Brain microvascular endothelial cell (primary cell): ENCODE data around the gene ZFHX3.

Experiments used
- DNase-seq: peaks from one replicate; pipeline ENCODE4 v3.0.0-alpha.2; 2020
- H3K27ac ChIP-seq: fragments of 250-450 bp; sonication (Bioruptor Pico); 2 replicates; pipeline ENCODE4 v1.5.1; 2020; ENCODE audit warnings: mild to moderate bottlenecking, moderate library complexity
- H3K27me3 ChIP-seq: fragments of 250-450 bp; sonication (Bioruptor Pico); replicated peaks from 2 replicates; pipeline ENCODE4 v1.5.1; 2020; ENCODE audit warnings: mild to moderate bottlenecking
- H3K36me3 ChIP-seq: fragments of 250-450 bp; sonication (Bioruptor Pico); replicated peaks from 2 replicates; pipeline ENCODE4 v1.5.1; 2020; ENCODE audit warnings: mild to moderate bottlenecking
- H3K4me3 ChIP-seq: 2 replicates; pipeline ENCODE4 v1.5.1; 2011; ENCODE audit warnings: low read depth, mild to moderate bottlenecking, control low read depth, low read length, moderate library complexity
- CTCF ChIP-seq: IDR thresholded peaks from 2 replicates; pipeline ENCODE4 v1.5.1; 2011; ENCODE audit warnings: low read depth, mild to moderate bottlenecking, moderate library complexity, low read length, control low read depth, inconsistent platforms; ENCODE audit errors: missing control alignments
- in situ Hi-C: cut with HindIII; loops from 2 replicates; pipeline ENCODE4 v1.10.0; 2017; ENCODE audit warnings: low sequenced_read_pairs, low pct_ligation_motif_present

Gene ZFHX3

GRCh38 chr16:73069581-73070262, 21.8 kb upstream of the ZFHX3 start:
- Histone ChIP-seq H3K27ac (peak overlapping the region; percentile 100), H3K4me3 (no peak overlapping the region), H3K36me3 (no peaks in the 10 kb centered on the region), H3K27me3 (no peaks in the 10 kb centered on the region)
- no peak for TF ChIP-seq CTCF
- DNase-seq: no peak
- in situ Hi-C loops: no loop called here

- TF ChIP-seq CTCF: peak; percentile 39
- Histone ChIP-seq H3K4me3 (peak overlapping the region; percentile 12), H3K27me3 (no peaks in the 10 kb centered on the region), H3K36me3 (no peaks in the 10 kb centered on the region), H3K27ac (peak overlapping the region; percentile 100)
- DNase-seq: peak; percentile 98
- in situ Hi-C loops: no loop called here
Observed at GRCh38 chr16:73068541-73069401, 20.8 kb upstream of the ZFHX3 start.

- DNase-seq: no peak
- Histone ChIP-seq H3K27me3 (no peaks in the 10 kb centered on the region), H3K27ac (peak overlapping the region; percentile 100)
Observed at GRCh38 chr16:73067671-73068540, 20.0 kb upstream of the ZFHX3 start.

GRCh38 chr16:73066927-73067670, 19.2 kb upstream of the ZFHX3 start:
- peak; percentile 72 for DNase-seq
- Histone ChIP-seq H3K27ac (peak overlapping the region; percentile 100), H3K36me3 (no peaks in the 10 kb centered on the region), H3K4me3 (peak overlapping the region; percentile 30), H3K27me3 (no peaks in the 10 kb centered on the region)
- in situ Hi-C loops: no loop called here
- no peak for TF ChIP-seq CTCF

More at GRCh38 chr16:73067671-73068540, 20.0 kb upstream of the ZFHX3 start:
- no peak overlapping the region for H3K4me3 ChIP-seq
- TF ChIP-seq CTCF: no peak
- H3K36me3 ChIP-seq: no peaks in the 10 kb centered on the region
- in situ Hi-C loops: no loop called here

GRCh38 chr16:73066331-73066926, 18.5 kb upstream of the ZFHX3 start:
- TF ChIP-seq CTCF: no peak
- Histone ChIP-seq H3K27ac (peak overlapping the region; percentile 100), H3K4me3 (peak overlapping the region; percentile 30), H3K27me3 (no peaks in the 10 kb centered on the region), H3K36me3 (no peaks in the 10 kb centered on the region)
- in situ Hi-C loops: no loop called here
- no peak for DNase-seq
